Erythroblast (primary cell): ENCODE data around the gene SIK2.

Experiments used
- GATA1 ChIP-seq: IDR thresholded peaks from 2 replicates; pipeline ENCODE4 v1.6.1; 2011; ENCODE audit warnings: low read depth, mild to moderate bottlenecking, control low read depth, low read length, moderate library complexity
- POLR2A ChIP-seq: IDR thresholded peaks from 2 replicates; pipeline ENCODE4 v1.6.1; 2011; ENCODE audit warnings: mild to moderate bottlenecking, low read length

DNA sequence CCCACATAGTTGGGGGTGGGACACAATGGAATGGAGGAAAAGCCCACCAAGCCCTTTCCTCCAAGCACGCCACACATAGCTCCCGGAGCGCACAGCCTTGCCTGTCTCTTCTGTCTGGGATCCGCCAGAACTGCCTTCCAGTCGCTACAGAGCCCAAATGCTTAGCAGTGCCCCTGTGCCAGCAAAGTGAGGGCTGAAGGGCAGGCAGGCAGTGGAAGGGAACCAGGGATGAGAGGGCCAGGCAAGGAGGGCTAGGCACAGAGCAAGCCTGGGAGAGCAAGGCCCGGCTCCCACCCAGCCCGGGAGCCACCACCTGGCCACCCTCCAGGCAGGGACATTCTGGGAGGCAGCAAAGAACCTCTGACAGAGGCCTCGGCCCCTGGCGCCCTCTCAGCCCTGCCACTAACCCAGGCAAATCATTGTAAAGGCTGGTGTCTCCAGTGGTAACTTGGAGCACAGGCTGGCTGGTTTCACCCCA is 131.4 kb downstream of the SIK2 start:
- TF ChIP-seq POLR2A (no peak), GATA1 (no peak)
